KMS-11 (cell line): ENCODE data around the gene PGAP2.

Experiments
- H2AFZ ChIP-seq: fragments of 200-600 bp; sonication (generic); 2 replicates; pipeline ENCODE4 v1.6.1; 2016; ENCODE audit warnings: antibody characterized with exemption, mixed run types, low read depth
- H3K27ac ChIP-seq: fragments of 200-600 bp; sonication (generic); 2 replicates; pipeline ENCODE4 v1.6.1; 2016; ENCODE audit warnings: mild to moderate bottlenecking, mixed run types
- H3K27me3 ChIP-seq: fragments of 200-600 bp; sonication (generic); 2 replicates; pipeline ENCODE4 v1.6.1; 2017; ENCODE audit warnings: mild to moderate bottlenecking, low read depth, mixed run types, moderate library complexity; ENCODE audit not compliant: insufficient read depth
- H3K36me3 ChIP-seq: fragments of 200-600 bp; sonication (generic); 2 replicates; pipeline ENCODE4 v1.6.1; 2017; ENCODE audit warnings: mild to moderate bottlenecking, mixed run types; ENCODE audit not compliant: insufficient read depth
- H3K4me1 ChIP-seq: fragments of 200-600 bp; sonication (generic); 2 replicates; pipeline ENCODE4 v1.6.1; 2016; ENCODE audit warnings: mild to moderate bottlenecking, low read depth, mixed run types; ENCODE audit not compliant: poor library complexity, severe bottlenecking
- H3K4me2 ChIP-seq: fragments of 200-600 bp; sonication (generic); 2 replicates; pipeline ENCODE4 v1.7.0; 2016; ENCODE audit warnings: mild to moderate bottlenecking, mixed run types
- H3K4me3 ChIP-seq: fragments of 200-600 bp; sonication (generic); IDR thresholded peaks from 2 replicates; pipeline ENCODE4 v1.6.1; 2017; ENCODE audit warnings: low read depth, low read length, mixed read lengths; ENCODE audit not compliant: insufficient read depth
- H3K79me2 ChIP-seq: fragments of 200-600 bp; sonication (generic); 2 replicates; pipeline ENCODE4 v1.6.1; 2016; ENCODE audit warnings: low read depth, mixed run types; ENCODE audit not compliant: insufficient read depth
- H3K9ac ChIP-seq: fragments of 200-600 bp; sonication (generic); 2 replicates; pipeline ENCODE4 v1.6.1; 2016; ENCODE audit warnings: mild to moderate bottlenecking, mixed run types
- H4K20me1 ChIP-seq: fragments of 200-600 bp; sonication (generic); 2 replicates; pipeline ENCODE4 v1.6.1; 2016; ENCODE audit warnings: mild to moderate bottlenecking, mixed run types; ENCODE audit not compliant: insufficient read depth
- CTCF ChIP-seq: fragments of 200-600 bp; sonication (generic); conservative IDR thresholded peaks from 2 replicates; pipeline ENCODE4 v1.6.1; 2017; ENCODE audit warnings: low read depth, mild to moderate bottlenecking, antibody characterized with exemption, low read length, moderate library complexity, mixed read lengths

PGAP2 gene

DNA sequence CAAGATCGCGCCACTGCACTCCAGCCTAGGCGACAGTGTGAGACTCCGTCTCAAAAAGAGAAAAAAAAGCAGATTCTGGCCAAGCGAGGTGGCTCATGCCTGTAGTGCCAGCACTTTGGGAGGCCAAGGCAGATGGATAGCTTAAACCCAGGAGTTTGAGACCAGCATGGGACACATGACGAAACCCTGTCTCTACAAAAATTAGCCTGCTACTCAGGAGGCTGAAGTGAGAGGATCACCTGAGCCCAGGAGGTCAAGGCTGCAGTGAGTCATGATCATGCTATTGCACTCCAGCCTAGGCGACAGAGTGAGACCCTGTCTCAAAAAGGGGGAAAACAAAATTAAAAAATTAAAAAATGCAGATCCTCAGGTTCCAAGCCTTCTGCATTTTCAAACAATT is 14.0 kb downstream of the PGAP2 start:
- Histone ChIP-seq H3K27me3 (no peaks in the 10 kb centered on the region), H2AFZ (no peak overlapping the region), H3K27ac (no peak overlapping the region), H3K4me3 (no peak overlapping the region), H3K79me2 (no peaks in the 10 kb centered on the region), H3K4me1 (no peaks in the 10 kb centered on the region), H3K4me2 (no peak overlapping the region), H3K36me3 (no peaks in the 10 kb centered on the region), H4K20me1 (no peaks in the 10 kb centered on the region), H3K9ac (no peak overlapping the region)
- no peak for TF ChIP-seq CTCF

- H3K4me2 ChIP-seq, result no peak overlapping the region
- no peaks in the 10 kb centered on the region for H3K36me3 ChIP-seq
- H3K79me2 ChIP-seq, result no peaks in the 10 kb centered on the region
- no peak overlapping the region for H3K4me3 ChIP-seq
- TF ChIP-seq CTCF, result no peak
- no peak overlapping the region for H3K27ac ChIP-seq
- H4K20me1 ChIP-seq, result no peaks in the 10 kb centered on the region
- H3K27me3 ChIP-seq, result no peaks in the 10 kb centered on the region
- no peak overlapping the region for H3K9ac ChIP-seq
- H3K4me1 ChIP-seq, result no peaks in the 10 kb centered on the region
- no peak overlapping the region for H2AFZ ChIP-seq
These were observed 14.9 kb downstream of the PGAP2 start for GRCh38 chr11:3823303-3823702.

DNA sequence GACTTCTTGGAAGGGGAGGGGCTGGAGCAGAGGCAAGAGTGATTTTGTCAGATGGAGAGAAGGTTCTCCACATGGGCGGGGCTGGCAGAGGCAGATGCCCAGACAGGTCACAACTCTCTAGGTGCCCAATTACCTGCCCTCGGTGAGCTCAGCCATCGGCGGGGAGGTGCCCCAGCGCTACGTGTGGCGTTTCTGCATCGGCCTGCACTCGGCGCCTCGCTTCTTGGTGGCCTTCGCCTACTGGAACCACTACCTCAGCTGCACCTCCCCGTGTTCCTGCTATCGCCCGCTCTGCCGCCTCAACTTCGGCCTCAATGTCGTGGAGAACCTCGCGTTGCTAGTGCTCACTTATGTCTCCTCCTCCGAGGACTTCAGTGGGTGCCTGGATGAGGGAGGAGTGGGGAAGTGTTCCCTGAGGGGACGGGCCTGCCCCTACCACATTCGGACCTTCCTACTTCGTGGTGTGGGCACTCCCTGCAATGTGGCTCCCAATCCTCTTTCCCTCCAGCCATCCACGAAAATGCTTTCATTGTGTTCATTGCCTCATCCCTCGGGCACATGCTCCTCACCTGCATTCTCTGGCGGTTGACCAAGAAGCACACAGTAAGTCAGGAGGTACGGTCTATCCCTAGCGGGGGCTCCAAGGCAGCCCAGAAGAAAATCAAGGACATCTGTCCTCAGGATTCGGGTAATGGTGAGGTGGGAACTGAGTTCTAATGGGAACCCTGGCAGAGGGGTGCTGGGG is 15.6 kb downstream of the PGAP2 start:
- no peak overlapping the region for H3K27ac ChIP-seq
- no peak overlapping the region for H3K9ac ChIP-seq
- H3K4me3 ChIP-seq, result no peak overlapping the region
- TF ChIP-seq CTCF, result no peak
- no peaks in the 10 kb centered on the region for H4K20me1 ChIP-seq
- no peak overlapping the region for H3K4me2 ChIP-seq
- no peaks in the 10 kb centered on the region for H3K27me3 ChIP-seq
- H2AFZ ChIP-seq, result no peak overlapping the region
- H3K36me3 ChIP-seq, result no peaks in the 10 kb centered on the region
- no peaks in the 10 kb centered on the region for H3K79me2 ChIP-seq
- no peaks in the 10 kb centered on the region for H3K4me1 ChIP-seq

GRCh38 chr11:3824714-3825472 is 16.5 kb downstream of the PGAP2 start:
- Histone ChIP-seq H3K4me3 (no peak overlapping the region), H3K4me1 (no peaks in the 10 kb centered on the region), H4K20me1 (no peaks in the 10 kb centered on the region), H3K36me3 (no peaks in the 10 kb centered on the region), H3K27ac (no peak overlapping the region), H3K27me3 (no peaks in the 10 kb centered on the region), H3K9ac (no peak overlapping the region), H3K4me2 (no peak overlapping the region), H3K79me2 (no peaks in the 10 kb centered on the region), H2AFZ (no peak overlapping the region)
- peak; percentile 43; the same call in 1 of the 2 replicates for TF ChIP-seq CTCF
